Measurements from ENCODE around the gene SEMA4D.
A peak's percentile ranks its signal among the peaks of the same experiment; 100 is the strongest.

SEMA4D gene

DNA sequence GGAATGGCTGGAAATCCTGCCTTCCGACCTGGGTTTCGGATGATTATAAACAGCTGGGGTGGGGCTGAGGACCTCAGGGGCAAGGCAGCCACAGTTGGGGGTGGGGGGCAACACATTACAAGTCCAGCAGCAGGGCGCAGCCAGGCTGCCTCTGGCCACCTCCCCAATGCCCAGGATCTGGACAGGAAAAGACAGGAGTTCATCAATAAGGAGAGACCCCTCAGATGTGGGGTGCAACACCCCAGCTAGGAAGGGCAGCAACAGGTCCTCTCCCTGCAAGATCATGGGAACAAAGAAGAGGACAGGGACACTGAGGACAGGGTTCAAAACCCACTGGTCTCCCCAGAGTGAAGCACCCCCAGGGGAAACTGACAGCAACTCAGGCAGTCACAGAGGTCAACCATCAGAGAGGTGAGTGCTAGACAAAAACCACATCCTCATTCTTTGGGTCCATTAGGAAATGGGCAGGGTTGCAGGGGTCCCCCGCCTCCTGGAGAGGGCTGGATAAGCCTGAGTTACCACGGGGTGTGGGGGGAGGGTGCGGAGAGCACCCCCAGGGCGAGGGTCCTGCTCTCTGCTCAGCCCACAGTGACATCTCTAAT, 33.5 kb downstream of the SEMA4D start:
- no peak for TF ChIP-seq ZNF274 (IDR thresholded peaks at IDR 0.05; ENCODE audit: low read depth, low read length)
- peak overlapping the region; percentile 50; the same call in 1 of the 2 replicates for H3K4me3 ChIP-seq (ENCODE audit: low read length)

DNA sequence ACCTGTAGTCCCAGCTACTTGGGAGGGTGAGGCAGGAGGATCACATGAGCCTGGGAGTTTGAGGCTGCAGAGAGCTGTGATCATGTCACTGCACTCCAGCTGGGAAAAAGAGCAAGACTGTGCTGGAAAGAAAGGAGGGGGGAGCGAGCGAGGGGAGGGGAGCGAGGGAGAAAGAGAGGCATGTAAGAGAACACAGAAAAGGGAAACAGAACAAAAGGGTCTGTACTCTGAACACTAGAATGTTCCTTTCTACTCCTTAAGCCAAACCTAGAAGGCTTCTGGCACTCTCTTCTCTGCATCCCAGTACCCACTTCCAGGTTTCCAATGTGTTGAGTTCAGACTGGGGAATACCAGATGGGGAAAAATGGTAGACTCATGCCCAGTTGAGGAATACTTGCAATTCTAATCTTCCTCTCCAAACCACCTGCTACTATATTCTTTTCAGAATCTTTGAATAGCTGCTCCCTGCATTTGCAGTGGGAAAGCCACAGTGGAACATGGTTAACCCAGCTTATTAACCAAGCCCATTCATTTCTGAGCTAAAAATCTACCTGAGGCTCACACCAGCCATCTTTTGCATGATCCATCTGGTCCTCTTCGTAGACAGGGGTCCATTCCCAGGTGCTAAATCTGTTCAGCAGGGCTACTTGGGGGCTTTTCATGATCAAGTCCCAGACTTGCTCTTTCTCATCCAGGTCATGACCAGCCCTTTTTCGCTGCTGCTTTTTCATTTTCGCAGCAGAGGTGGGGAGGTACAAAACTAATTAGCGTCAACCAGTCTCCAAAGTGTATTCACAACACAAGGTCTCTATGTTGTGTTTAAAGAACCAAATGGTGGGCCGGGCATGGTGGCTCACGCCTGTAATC, 34.9 kb downstream of the SEMA4D start:
- no peak for TF ChIP-seq ZNF274 (IDR thresholded peaks at IDR 0.05; ENCODE audit: low read depth, low read length)
- H3K4me3 ChIP-seq (ENCODE audit: low read length), result no peak overlapping the region; the same call in 1 of the 2 replicates

DNA sequence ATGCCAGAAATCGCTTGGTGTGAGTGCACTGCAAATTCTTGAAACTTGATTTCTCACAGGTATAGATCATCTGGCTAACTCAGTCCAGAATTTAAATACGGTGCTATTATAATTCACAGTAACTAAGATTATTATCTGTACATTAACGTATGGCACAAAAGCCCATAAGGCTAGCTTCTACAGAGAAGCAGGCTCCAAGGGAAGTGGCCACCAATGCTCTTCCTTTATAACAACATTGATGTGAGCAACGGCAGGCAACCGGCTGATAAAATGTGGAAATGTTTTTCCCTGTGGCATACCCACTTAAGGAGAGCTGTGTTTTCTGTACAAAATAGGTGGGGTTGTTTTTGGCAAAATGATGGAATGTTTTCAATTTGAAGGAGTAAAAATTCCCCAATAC, 35.7 kb downstream of the SEMA4D start:
- H3K4me3 ChIP-seq (ENCODE audit: low read length), result no peak overlapping the region
- TF ChIP-seq ZNF274 (IDR thresholded peaks at IDR 0.05; ENCODE audit: low read depth, low read length), result no peak

DNA sequence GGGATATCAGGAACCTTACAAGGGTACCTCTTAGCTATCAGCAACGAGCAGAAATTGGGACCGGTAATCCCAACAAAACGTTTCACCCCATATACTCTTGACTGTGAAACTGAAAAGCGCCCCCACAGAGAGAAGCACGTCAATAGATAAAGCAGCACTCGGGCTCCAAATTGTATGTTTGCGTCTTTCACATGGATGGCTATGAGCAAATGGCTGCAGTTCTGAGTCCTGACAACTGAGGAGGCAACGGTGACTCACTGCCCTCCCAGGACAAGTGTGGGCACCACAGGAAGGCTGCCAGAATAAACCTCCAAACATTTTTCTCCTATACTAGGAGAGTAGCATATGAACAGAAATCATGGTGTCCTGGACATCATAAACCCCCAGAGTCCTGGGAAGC, 36.6 kb downstream of the SEMA4D start:
- TF ChIP-seq ZNF274 (IDR thresholded peaks at IDR 0.05; ENCODE audit: low read depth, low read length), result no peak
- H3K4me3 ChIP-seq (ENCODE audit: low read length), result no peak overlapping the region

DNA sequence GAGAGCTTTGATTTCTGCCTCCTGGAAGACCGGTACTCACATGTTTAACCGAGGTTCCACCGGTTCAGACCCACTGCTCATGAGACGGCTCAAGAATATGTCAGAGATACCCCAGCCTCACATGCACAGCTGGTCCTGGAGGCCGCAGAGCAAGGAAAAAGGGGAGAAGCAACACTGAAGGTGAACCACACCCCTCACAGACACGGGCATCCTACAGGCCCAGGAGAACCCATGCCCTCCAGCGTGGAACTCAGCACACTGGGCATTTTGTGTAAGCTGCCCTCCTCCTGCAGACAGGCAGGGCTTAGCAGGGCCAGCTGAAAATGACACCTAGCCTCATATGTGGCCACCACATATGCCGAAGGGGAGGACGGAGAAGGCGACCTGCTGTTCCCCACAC, 37.4 kb downstream of the SEMA4D start:
- TF ChIP-seq ZNF274 (IDR thresholded peaks at IDR 0.05; ENCODE audit: low read depth, low read length), result no peak
- H3K4me3 ChIP-seq (ENCODE audit: low read length), result no peak overlapping the region

DNA sequence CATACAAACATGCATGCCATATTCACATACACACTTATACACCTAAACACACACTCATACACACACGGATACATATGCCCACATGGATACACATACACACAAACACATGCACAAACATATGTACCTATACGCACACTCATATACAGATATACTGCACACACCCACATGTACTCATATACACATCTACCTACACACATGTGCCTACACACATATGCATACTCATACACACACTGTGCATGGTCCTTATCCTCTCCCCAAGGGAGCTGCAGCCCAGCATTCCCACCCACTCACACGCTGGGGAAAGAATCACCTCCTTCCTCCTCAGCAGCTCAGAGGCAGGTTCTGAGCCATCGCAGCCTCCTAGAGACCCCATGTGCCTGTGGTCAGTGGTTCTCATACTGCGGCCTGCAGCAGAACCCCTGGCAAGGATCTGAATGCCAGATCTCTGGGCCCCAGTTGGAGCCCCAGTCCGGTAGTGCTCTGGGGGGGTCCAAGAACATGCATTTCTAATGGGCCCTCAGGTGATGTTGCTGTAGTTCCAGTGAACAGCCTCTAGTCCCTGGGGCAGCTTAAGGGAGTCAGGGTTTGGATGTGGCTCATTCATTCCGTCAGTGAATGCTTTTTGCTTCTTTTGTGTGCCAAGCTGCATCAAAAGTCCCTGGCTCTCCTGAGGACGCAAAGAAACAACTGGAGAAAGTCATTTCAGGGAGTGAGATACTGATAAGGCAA, 39.0 kb downstream of the SEMA4D start:
- H3K4me3 ChIP-seq (ENCODE audit: low read length), result no peak overlapping the region
- no peak for TF ChIP-seq ZNF274 (IDR thresholded peaks at IDR 0.05; ENCODE audit: low read depth, low read length)

DNA sequence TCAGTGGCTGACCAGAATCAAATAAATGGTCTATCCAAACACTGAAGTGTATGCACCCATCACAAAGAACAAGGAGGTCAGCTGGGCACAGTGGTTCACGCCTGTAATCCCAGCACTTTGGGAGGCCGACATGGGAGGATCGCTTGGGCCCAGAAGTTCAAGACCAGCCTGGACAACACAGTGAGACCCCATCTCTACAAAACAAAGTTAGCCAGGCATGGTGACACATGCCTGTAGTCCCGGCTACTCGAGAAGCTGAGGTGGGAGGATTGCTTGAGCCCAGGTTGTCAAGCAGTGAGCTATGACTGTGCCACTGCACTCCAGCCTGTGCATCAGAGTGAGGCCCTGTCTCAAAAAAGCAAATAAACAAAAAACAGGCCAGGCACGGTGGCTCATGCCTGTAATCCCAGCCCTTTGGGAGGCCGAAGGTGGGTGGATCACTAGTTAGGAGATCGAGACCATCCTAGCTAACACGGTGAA, 40.5 kb downstream of the SEMA4D start:
- no peak overlapping the region for H3K4me3 ChIP-seq (ENCODE audit: low read length)
- TF ChIP-seq ZNF274 (IDR thresholded peaks at IDR 0.05; ENCODE audit: low read depth, low read length), result no peak

DNA sequence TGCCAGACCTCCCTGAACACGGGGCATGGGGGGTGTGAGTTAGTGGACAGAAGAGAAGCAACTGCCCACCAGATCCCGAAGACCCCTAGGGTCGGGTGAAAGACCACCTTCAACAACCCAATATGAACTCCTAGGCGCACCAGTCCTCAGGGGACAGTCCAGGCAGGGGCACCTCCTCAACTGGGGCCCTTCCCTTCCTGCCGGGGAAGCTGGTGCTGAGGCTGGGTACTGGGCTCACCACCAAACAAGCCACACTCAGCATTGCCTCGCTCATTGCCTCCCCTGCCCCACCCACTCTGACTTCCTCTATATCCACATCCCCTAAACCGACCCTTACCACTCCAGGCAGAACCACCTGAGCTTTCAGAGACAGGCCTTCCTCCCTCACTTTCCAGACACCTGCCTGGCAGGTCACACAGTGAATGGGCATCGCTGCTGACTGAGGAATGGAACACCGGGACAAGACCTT, 42.5 kb downstream of the SEMA4D start:
- no peak for TF ChIP-seq ZNF274 (IDR thresholded peaks at IDR 0.05; ENCODE audit: low read depth, low read length)
- H3K4me3 ChIP-seq (ENCODE audit: low read length), result no peak overlapping the region

DNA sequence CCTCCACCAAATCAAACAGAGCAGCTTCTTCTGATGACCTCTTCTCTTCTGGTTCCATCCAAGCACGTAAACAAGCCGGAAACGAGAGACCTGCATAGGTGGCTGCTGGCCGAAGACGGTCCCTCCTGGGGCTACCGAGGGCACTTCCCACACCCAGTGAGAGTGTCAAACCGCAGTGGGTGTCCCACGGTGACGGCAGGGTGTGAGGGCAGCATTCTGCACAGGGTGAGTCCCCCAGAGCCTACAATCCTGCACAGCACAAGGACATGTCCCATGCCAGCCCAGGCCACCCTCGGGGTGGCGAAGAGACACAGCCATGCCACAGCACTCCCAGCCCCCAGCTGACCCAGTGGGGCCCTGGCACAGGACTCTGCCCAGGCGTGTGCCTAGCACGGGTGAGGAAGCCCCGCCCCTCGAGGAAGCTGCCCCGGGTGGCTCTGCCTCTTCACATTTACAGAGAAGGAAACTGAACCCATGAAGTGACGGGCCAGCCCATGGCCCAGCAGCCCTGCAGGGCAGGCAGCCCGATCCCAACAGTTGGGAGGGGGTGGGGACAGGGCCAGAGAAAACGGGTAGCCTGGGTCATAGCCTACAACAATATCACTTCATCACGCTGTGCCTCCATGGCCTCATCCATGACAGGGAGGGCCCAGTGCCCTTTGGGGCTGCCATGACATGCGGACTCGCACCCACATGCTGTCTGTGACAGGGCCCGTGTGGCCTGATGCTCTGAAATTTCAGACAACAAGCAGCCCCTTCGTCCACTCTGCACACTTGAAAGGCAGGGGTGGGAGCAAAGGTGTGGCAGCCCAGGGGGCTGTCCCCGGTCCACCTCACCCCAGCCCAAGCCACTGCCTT, 43.2 kb downstream of the SEMA4D start:
- TF ChIP-seq ZNF274 (IDR thresholded peaks at IDR 0.05; ENCODE audit: low read depth, low read length), result no peak

DNA sequence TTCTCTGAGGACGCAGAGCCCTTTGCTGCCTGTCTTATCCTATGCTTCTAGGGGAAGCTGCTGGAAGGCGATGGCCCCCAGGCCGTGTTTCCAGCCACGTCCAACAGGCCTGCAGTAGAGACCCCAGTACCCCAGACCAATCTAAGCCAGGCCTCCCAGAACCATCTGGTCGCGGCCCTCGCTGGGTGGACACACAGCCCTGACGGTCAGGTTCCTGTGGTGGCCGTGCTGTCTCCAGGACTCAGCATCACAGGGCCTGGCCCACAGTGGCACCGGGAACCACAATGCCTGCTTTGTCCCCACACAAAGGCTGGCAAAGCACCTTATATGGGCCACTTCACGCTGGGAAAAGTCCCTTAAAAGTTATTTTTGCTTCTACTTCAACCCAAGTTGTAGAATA, 44.5 kb downstream of the SEMA4D start:
- no peak for TF ChIP-seq ZNF274 (IDR thresholded peaks at IDR 0.05; ENCODE audit: low read depth, low read length)
- no peak overlapping the region for H3K4me3 ChIP-seq (ENCODE audit: low read length)

More for the DNA sequence above, 43.2 kb downstream of the SEMA4D start:
- no peak overlapping the region for H3K4me3 ChIP-seq (ENCODE audit: low read length)

DNA sequence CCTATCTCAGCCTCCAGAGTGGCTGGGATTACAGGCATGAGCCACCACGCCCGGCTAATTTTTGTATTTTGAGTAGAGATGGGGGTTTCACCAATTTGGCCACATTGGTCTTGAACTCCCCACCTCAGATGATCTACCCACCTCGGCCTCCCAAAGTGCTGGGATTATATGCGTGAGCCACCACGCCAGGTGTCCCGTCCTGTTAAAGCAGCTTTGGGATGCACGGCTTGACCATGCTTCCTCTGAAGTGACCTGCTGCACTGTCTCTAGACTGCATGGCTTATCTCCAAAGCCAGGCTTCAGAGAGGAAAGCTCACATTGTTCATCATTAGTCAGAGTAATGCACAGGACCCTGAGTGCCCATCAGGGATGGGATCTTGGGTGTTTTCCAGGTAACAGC, 45.4 kb downstream of the SEMA4D start:
- no peak for TF ChIP-seq ZNF274 (IDR thresholded peaks at IDR 0.05; ENCODE audit: low read depth, low read length)
- no peak overlapping the region for H3K4me3 ChIP-seq (ENCODE audit: low read length)

DNA sequence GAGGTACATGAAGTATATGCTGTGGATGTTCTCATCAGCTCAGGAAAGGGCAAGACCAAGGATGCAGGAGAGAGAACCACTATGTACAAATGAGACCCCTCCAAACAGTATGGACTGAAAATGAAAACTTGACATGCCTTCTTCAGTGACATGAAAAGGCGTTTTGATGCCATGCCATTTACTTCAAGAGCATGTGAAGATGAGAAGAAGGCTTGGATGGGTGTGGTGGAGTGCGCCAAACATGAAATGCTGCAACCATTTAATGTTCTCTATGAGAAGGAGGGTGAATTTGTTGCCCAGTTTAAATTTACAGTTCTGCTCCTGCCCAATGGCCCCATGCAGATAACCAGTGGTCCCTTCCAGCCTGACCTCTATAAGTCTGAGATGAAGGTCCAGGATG, 47.7 kb downstream of the SEMA4D start:
- no peak overlapping the region for H3K4me3 ChIP-seq (ENCODE audit: low read length)
- no peak for TF ChIP-seq ZNF274 (IDR thresholded peaks at IDR 0.05; ENCODE audit: low read depth, low read length)

DNA sequence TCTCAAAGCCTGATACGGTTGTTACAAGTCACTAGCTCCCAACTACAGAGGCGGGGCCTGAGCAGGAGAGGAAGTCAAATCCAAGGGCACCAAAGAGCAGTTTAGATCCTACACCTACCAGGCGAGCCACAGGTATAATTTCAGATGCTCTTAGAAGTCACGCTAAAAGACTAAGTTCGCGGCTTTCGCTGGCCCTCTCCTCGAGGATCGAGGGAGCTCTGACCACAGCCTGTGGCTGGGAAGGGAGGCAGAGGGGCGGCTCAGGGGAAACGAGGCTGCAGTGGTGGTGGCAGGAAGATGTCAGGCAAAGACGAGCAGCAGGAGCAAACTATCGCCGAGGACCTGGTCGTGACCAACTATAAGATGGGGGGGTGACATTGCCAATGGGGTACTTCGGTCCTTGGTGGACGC, 48.6 kb downstream of the SEMA4D start:
- no peak overlapping the region for H3K4me3 ChIP-seq (ENCODE audit: low read length)
- TF ChIP-seq ZNF274 (IDR thresholded peaks at IDR 0.05; ENCODE audit: low read depth, low read length), result no peak

DNA sequence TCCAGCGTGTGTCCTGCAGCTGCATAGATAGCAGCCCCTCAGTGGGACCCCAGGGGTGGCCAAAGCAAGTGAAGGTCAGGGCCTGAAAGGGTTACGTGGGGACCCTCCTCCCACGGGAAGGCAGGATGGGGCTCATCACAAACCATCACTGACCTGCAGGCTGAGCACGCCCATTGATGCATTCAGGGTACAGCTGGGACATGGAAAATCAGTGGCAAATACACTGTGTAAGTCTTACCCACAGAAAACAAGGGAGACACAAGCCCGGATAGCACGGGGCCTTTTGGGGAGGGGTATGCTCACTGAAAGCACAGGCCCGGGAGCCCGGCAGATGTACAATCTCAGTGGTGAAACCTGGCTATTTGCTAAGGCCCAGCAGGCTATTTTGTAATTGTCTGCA, 49.1 kb downstream of the SEMA4D start:
- no peak overlapping the region for H3K4me3 ChIP-seq (ENCODE audit: low read length)
- no peak for TF ChIP-seq ZNF274 (IDR thresholded peaks at IDR 0.05; ENCODE audit: low read depth, low read length)
